HG02973 (cell line): ENCODE measurements around the gene BROX.
A peak's percentile ranks its signal among the peaks of the same experiment; 100 is the strongest.
"Not testable (repeated sequence)": the region's sequence is repeated elsewhere in the genome, so short reads cannot be mapped to it uniquely, and the experiment has no call there.

Experiments used
- ATAC-seq: cut with Tn5 transposase; IDR thresholded peaks from one replicate; pipeline ENCODE4 v1.9.1; 2021; ENCODE audit warnings: moderate library complexity; ENCODE audit not compliant: unreplicated experiment

BROX gene, protein sequence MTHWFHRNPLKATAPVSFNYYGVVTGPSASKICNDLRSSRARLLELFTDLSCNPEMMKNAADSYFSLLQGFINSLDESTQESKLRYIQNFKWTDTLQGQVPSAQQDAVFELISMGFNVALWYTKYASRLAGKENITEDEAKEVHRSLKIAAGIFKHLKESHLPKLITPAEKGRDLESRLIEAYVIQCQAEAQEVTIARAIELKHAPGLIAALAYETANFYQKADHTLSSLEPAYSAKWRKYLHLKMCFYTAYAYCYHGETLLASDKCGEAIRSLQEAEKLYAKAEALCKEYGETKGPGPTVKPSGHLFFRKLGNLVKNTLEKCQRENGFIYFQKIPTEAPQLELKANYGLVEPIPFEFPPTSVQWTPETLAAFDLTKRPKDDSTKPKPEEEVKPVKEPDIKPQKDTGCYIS

DNA sequence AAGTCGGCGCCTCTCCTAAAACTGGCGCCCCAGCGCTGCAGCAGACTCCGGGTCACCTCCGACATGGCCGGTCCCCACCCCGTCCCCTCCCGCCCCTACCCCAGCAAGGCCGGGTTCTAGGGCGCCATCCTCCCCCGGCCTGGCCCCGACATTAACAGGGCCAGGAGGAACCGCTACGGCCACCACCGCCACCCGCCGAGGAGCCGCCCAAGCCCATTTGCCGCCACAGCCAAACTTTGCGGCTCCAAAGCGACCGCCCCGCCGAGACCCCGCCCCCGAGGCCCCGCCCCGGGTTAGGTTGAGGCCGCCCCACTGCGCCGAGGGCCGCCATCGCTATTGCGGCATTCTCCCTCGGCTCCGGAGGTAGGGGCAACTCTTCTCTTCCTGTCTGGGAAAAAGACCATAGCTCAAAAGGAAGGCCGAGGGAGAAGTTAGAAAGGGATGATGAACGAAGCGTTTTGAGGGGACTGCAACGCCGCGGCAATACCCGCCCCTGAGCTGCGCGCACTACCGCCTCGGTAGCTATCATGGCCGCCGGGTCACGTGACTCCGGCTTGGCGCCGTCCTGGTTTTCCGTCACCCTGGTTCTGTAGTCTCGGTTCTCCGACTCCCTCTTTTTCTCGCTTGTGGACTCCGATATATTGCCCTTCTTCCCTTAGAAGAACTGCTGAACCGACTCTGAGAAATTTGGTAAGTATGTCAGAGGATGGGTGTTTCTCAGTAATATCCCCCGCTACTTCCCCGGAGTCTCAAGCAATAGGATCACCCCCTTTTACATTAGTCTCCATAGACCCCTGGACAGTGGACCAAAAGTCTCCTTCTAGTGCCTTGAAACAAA is at the start of gene BROX, which contains the start of gene AIDA:
Gene BROX, plus strand, starts transcription at position 312 of the 838 bp plus-strand sequence. CDS start 3,136 bp downstream, outside the sequence.
Gene AIDA, minus strand, starts transcription at position 239 of the 838 bp plus-strand sequence. Its CDS starts 174 bp downstream, at position 65.
- ATAC-seq: peak; percentile 77

DNA sequence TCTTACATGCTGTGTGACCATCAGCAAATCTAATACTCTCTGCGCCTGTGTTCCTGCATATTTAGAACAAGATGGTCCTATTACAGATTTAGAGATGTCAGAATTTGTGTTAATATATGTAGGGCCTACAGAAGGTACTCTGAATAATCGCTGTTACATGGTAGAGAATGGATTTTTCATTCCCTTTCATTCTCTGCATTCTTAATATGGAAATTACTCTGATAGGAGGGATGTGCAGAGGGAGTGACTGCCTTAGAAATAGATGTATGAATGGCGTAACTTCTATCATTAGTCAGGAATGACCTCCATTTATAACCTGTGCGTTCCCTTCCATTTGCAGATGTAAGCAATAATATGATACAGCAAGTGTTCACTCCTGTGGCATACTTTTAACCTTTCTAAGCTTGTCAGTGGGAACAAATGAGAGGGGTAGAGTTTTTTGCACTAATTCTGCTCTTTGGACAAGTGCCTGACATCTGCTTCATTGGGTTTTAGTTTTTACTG is 48.9 kb upstream of the BROX start:
- ATAC-seq: no peak

DNA sequence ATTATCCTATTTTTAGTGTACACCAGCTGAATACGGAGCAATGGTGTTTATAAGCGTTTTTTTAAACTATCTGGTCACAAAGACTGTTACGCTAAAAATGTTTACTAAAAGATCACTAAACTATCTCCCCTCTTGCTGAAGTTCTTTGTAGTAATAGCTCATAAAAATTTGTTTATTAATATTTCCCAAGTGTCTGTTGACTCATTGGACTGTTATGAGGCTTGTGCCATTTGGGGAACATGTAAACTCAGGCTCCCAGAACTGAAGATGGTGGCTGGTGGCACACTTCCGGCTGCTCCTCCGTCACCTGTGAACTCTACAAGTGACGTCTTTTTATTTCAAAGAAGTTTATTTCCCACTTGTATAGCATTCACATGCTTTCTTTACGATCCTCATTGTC is 46.4 kb upstream of the BROX start:
- no peak for ATAC-seq

DNA sequence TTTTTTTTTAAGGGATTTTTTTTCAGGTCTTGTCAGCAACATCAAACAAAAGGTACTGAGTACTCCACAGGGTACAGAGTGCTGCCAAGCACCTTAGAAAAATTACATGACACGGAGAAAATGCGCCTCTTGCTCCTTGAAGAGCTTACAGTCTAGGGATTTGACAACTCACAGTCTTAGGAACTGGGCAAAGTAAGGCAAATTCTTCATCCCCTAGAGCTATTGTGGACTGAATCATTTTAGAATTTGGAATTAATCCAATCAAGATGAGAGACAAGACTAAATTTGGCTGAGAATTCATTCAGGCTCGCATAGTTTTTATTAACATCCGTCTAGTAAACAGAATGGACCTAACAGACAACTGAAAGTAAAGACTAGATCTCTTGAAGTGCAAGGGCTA is 44.2 kb upstream of the BROX start:
- not testable (repeated sequence) for ATAC-seq

DNA sequence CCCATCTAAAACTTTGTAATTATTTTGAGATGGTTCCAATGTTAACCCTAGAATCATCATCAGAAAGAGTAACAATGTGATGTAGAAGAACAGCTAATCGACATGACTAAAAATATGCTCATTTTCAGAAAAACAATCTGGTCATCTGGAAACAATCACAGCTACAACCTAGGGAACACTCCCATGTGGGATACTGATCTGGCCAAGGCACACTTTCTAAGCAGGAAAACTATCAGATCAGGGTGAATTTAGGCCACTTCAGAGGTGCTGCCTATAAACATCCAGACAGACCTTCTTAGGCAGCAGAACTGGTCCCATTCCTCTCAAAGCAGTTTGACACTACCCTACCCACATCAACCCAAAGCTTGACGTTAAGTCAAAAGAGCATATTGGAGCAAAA is 43.3 kb upstream of the BROX start:
- ATAC-seq: not testable (repeated sequence)

DNA sequence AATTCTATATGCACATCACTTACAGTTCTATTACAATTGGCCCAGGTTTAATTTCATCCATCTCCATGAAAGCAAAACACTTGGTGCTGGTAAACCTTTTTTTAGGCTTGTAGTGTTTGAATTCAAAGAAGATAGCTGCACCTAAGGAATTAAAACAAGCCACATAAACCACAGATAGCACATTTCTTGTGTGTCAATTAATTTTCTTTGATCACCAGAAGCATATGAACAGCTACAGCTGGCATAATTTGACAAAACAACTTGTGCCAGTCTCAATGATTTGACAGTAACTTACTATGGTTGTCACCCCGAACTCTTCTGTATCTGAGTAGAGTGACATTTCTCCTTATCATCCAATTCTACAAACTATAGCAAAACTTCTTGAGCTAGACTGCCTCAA is 42.3 kb upstream of the BROX start:
- no peak for ATAC-seq

DNA sequence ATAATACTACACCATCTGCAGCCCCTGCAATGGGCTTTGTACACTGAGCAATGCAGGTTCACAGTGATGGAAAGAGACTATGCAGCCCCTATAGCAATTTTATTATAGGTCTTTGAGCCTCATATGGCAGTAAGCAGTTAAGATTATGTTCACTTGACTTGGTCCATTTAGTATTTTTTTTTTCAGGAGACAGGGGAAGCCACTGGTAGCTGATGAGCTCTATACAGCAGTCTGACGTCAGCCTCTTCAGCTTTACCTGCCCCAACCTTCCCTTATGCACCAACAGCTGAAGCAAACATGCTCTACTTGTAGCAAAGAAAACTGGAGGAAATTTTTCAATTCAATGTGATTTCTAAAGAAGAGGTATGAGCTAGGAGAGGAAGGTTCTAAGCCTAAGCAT is 32.3 kb upstream of the BROX start:
- no peak for ATAC-seq

DNA sequence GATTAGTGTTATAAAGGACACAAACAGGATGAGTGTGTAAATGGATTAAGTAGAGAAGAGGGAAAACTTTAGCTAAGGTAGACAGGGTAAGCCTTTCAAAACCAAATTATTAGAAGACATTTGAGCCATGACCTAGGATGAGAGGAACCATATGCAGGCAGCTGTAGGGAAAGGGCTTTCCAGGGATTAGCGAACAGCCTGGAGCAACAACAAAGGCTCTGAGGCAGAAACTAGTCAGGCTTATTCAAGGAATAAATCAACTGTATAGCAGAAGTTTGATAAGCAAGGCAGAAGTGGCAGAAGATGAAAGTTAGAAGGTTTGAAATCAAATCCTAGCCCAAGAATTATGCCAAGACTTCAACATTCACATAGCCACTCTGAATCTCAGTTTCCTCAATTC is 21.3 kb upstream of the BROX start:
- no peak for ATAC-seq

DNA sequence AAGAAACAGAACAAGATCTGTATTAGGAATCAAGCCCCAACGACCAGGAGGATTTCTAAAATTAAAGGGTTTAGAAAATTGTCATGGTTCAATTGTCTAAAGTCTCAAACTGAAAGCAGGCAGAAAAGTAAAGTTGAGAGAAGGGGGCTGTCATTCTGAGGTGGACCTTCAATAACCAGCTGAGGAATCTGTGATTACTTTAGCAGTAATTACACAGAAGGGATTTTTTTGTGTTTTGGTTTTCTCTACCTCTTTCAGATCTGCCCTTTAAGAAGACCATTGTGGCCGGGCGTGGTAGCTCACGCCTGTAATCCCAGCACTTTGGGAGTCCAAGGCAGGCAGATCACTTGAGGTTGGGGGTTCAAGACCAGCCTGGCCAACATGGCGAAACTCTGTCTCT is 17.4 kb upstream of the BROX start:
- ATAC-seq: no peak

DNA sequence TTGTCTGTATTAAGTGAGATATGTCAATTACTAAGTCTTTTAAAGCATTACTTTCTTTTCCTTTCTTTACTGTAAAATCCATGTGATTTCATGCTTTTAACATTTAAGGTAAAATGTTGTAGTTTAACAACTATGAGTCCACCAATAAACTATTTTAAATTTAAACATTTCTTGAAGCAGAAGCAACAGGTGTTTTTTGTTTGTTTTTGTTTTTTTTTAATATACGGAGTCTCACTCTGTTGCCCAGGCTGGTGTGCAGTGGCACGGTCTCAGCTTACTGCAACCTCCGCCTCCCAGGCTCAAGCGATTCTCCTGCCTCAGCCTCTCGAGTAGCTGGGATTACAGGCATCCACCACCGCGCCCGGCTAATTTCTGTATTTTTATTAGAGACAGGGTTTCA is 15.6 kb upstream of the BROX start:
- no peak for ATAC-seq

DNA sequence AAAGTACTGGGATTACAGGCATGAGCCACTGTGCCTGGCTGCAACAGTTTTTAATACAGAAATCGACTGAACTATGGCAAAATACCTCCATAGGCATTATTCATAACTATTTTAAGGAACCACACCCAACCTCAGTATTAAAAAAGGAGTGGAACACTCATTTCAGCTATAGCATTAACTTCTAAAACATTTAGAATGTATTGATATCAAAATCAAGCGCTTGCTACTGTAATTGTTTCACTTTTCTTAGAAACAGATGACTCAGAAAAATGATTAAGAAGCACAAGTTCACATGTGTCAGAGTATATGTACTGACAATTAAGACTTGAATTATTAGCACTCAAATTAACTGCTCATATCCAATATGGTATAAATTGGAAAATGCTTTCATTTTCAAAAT is 15.2 kb upstream of the BROX start:
- ATAC-seq: no peak

DNA sequence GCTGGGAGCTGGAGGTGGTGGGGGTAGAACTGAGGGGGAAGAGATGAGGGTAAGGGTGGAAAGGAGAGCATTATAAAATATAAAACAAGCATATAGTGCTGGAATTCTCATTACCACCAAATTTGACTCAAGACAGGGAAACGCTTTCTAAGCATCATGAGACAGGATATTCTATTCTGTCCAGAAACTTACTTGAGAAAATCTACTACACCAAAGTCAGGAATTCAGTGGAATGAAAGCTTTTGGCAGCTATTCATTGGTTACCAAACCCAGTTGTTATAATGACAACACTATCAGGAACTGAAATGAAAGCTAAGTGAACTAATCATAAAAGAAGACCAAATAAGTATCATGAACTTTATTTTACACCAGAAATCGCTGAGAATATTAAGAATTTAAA is 14.5 kb upstream of the BROX start:
- no peak for ATAC-seq

DNA sequence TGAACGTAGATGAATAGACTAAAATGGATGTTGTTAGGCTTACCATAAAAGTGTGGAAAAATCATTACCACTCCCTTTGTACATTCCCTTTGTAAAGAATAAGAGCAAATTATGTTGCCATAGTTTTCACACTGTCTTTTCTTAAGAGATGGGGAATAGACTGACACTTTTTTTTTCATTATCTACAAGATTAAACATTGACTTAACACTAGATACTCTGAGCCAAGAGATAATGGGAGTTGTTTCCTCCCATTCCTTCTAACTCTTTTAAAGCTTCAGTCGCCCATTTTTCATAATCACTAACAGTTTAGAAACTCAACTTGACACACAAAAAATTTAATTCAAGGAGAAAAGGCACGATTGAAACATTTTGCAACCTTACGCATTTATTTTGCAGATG is 10.2 kb upstream of the BROX start:
- no peak for ATAC-seq

DNA sequence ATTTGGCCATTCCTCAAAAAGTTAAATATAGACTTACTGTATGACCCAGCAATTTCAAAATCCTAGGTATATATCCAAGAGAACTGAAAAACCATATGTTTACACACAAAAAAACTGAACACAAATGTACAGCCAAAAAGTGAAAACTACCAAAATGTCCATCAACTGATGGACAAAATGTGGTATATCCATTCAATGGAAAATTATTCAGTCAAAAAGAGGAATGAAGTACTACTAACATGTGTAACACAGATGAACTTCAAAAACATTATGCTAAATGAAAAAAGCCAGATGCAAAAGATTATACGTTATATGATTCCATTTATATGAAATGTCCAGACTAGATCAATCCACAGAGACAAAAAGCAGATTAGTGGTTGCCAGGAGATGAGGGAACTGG is 8.1 kb upstream of the BROX start:
- no peak for ATAC-seq

DNA sequence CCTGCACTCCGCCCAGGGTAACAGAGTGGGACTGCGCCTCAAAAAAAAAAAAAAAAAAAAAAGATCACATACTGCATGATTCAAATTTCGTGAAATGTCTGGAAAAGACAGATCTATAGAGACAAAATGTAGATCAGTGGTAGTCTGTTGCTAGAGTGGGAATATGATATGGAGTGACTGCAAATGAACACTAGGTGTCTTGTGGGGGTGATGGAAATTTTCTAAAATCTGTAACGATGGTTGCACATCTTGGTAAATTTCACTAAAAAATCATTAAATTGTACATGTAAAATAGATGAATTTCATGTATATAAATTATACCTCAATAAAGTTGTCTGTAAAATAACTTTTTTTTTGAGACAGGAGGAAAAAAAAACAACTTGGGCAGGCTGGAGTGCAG is 5.5 kb upstream of the BROX start:
- no peak for ATAC-seq

DNA sequence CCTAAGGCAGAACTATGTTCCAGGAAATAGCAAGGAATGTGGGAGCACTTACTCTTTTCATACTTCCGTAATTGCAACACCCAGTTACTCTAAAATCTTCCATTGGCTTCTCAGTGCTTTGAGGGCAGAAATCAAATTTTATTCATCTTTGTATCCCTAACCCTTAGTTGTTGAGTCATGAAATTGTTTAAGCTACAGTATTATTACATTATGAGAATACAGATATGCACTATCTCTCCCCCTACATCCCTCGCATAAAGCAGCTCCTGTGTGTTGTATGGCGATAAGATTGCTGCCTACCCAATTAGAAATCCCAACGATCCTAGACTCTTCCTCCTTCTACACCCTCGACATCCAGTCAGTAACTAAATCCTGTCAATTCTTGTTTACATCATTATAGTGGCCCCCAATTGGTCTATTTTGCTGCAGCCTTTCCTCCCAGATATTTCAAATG is 2.6 kb upstream of the BROX start:
- no peak for ATAC-seq

DNA sequence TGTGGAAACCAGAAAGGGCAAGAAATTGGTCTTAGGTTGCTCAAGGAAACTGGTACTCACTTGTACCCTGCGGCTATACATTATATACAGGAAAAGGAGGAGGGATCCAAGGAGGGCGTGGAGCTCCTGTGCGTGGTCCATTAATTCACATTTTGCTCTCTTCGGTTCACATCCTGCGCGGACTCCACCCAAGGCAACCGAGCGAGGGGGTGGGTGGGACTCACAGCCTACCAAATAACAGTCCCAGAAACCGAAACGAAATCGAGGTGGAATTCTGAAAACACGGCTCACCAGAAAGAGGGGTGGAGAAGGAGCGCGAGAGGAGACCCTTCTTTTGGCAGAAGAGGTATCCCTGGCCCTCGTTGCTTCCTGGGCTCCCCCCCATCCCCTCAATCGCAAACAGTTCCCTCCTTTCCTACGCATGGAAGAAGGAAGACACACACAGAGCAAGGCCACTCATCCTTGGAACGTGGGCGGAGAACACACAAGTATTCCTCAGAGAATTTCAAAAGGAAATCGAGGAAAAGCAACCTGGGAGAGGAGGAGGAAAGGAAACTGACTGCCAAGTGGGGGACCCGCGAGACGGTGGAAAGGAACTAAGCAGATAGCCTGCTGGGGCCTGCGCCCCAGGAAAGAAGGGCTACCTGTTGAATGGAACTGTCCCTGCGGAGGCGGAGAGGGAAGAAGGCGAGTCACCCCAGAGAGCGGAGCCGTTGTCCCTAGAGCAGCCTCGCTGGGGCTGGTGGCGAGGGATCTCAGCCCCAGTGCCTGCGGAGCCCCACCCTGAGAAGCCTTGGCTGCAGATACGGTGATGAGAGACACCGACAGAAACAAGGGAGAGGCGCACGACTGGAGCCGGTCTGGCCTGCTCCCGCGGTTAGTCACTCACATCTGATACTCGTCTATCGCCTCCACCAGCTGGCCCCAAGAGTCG is 778 bp upstream of the BROX start:
- ATAC-seq: peak; percentile 38

DNA sequence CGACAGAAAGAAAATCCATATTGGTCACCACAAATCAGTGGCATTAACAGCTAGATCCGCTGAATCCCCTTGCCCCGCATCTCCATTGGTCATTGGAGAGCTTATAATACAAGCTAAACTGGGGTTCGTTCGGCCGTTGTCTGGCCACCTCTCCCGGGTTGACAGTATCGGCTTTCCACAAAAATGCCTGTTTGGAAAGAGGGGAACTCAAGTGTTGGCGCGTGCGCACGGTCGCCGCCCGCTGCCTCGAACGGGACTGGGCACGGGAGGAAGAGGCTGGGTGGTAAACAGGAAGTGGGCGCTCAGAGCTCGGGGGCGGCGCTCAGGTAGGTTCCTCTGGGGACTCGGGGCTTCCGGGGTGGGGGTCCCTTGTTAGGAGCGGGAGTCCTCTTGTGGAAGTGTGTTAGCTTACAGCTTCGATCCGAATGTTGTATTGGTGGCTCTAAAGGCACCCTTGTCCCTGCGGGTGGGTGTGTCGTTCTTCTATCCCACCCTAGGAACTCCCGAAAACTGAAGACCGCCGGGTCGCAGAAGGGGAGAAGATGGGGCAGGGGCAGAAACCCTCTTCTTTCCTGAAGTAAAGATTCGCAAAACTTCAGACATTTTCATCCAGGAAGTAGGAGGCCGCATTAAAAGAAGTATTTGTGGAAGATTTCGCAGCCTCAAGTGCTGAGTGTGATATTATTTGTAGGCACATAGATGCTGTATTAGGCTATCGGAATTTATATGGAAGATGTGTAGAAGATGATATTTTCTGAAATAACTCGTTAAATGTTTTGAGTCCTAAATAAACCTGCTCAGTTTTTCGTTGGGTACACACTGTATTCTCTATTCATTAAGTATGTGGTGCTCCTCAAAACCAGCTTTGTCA is 962 bp downstream of the BROX start:
- ATAC-seq: peak; percentile 48

DNA sequence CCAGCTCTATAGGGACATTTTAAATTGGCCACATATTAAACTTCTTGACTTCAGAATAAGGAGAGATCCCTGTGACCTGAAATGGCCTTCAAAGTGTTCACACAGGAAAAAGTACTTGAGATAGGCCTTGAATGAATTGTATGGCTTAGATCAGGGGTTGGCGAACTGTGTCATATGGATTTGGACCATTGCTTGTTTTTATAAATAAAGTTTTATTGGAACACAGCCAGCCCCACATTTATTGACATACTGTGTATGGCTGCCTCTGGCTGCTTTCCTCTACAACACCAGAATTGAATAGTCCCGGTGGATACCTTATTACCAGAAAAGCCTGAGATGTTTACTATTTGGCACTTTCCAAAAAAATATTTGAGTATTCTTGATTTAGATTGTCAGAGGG is 4.0 kb downstream of the BROX start:
- no peak for ATAC-seq

DNA sequence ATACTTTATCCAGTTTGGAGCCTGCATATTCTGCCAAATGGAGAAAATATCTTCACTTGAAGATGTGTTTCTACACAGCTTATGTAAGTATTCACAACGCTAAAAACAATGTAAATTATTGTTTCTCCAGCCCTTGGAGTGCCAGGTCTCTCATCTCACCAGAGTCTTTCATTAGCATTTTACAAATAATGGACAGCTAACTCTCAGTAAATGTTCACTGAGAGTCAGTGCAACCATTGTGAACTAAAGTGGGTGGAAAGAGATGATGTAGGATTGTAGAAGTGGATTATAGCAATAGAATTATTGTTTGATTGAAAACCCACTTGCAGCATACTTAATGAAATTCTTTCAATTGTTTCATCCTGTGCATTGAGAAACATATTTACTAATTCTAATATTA is 16.4 kb downstream of the BROX start:
- ATAC-seq: no peak
